ENCODE results near the gene GNG12.

The GNG12 gene

GRCh38 chr1:67749844-67750690 is 83.2 kb downstream of the GNG12 start:
- no peaks in the 10 kb centered on the region for H3K27me3 ChIP-seq (ENCODE audit: low read length)
- H3K9me2 ChIP-seq (replicated peaks; ENCODE audit: insufficient read depth, low read length): no peaks in the 10 kb centered on the region
- H3K9ac ChIP-seq (ENCODE audit: low read length): no peak overlapping the region
- H3K4me2 ChIP-seq (ENCODE audit: low read depth, low read length, poor library complexity, severe bottlenecking): no peak overlapping the region
- H3K36me3 ChIP-seq (ENCODE audit: low read length): no peaks in the 10 kb centered on the region
- H3K27ac ChIP-seq (ENCODE audit: low read depth, low read length): no peak overlapping the region
- H2AFZ ChIP-seq (ENCODE audit: low read depth, low read length, severe bottlenecking): no peak overlapping the region
- H3K9me3 ChIP-seq (ENCODE audit: insufficient read depth, low read length): no peaks in the 10 kb centered on the region
- no peaks in the 10 kb centered on the region for H3K79me2 ChIP-seq (ENCODE audit: insufficient read depth, low read length)
- TF ChIP-seq CTCF (IDR thresholded peaks at IDR 0.05; ENCODE audit: insufficient read depth, low read length, poor library complexity, severe bottlenecking): no peak
- no peak for TF ChIP-seq EZH2phosphoT487 (conservative IDR thresholded peaks at IDR 0.05; ENCODE audit: low read length)
- no peaks in the 10 kb centered on the region for H3F3A ChIP-seq (ENCODE audit: insufficient read depth)
- H4K20me1 ChIP-seq (ENCODE audit: low read depth, low read length): no peaks in the 10 kb centered on the region
- no peak overlapping the region for H3K4me3 ChIP-seq (ENCODE audit: insufficient read depth, low read length, poor library complexity, severe bottlenecking)

- Histone ChIP-seq H3K27ac (ENCODE audit: low read depth, low read length) (no peak overlapping the region), H3K4me3 (ENCODE audit: insufficient read depth, low read length, poor library complexity, severe bottlenecking) (no peak overlapping the region), H3K36me3 (ENCODE audit: low read length) (no peaks in the 10 kb centered on the region), H3F3A (ENCODE audit: insufficient read depth) (no peaks in the 10 kb centered on the region), H3K79me2 (ENCODE audit: insufficient read depth, low read length) (no peaks in the 10 kb centered on the region), H2AFZ (ENCODE audit: low read depth, low read length, severe bottlenecking) (no peak overlapping the region), H3K9me3 (ENCODE audit: insufficient read depth, low read length) (no peaks in the 10 kb centered on the region), H3K9me2 (replicated peaks; ENCODE audit: insufficient read depth, low read length) (no peaks in the 10 kb centered on the region), H3K4me2 (ENCODE audit: low read depth, low read length, poor library complexity, severe bottlenecking) (no peak overlapping the region), H4K20me1 (ENCODE audit: low read depth, low read length) (no peaks in the 10 kb centered on the region), H3K9ac (ENCODE audit: low read length) (no peak overlapping the region), H3K27me3 (ENCODE audit: low read length) (no peaks in the 10 kb centered on the region)
- no peak for TF ChIP-seq CTCF (IDR thresholded peaks at IDR 0.05; ENCODE audit: insufficient read depth, low read length, poor library complexity, severe bottlenecking)
- no peak for TF ChIP-seq EZH2phosphoT487 (conservative IDR thresholded peaks at IDR 0.05; ENCODE audit: low read length)
Observed at GRCh38 chr1:67749263-67749843, 83.9 kb downstream of the GNG12 start.

- Histone ChIP-seq H2AFZ (ENCODE audit: low read depth, low read length, severe bottlenecking) (no peak overlapping the region), H3K79me2 (ENCODE audit: insufficient read depth, low read length) (no peaks in the 10 kb centered on the region), H3K36me3 (ENCODE audit: low read length) (no peaks in the 10 kb centered on the region), H3F3A (ENCODE audit: insufficient read depth) (no peaks in the 10 kb centered on the region), H3K27me3 (ENCODE audit: low read length) (no peaks in the 10 kb centered on the region), H3K4me3 (ENCODE audit: insufficient read depth, low read length, poor library complexity, severe bottlenecking) (no peak overlapping the region), H4K20me1 (ENCODE audit: low read depth, low read length) (no peaks in the 10 kb centered on the region), H3K9me2 (replicated peaks; ENCODE audit: insufficient read depth, low read length) (no peaks in the 10 kb centered on the region), H3K9me3 (ENCODE audit: insufficient read depth, low read length) (no peaks in the 10 kb centered on the region), H3K27ac (ENCODE audit: low read depth, low read length) (no peak overlapping the region), H3K4me2 (ENCODE audit: low read depth, low read length, poor library complexity, severe bottlenecking) (no peak overlapping the region), H3K9ac (ENCODE audit: low read length) (no peak overlapping the region)
- TF ChIP-seq CTCF (IDR thresholded peaks at IDR 0.05; ENCODE audit: insufficient read depth, low read length, poor library complexity, severe bottlenecking) (no peak), EZH2phosphoT487 (conservative IDR thresholded peaks at IDR 0.05; ENCODE audit: low read length) (no peak)
Observed at GRCh38 chr1:67748630-67749029, 84.6 kb downstream of the GNG12 start.

All from SU-DHL-6 (cell line).